Measurements from ENCODE around the gene CDH23. TPM values are rescaled to one million over a fixed set of nuclear protein-coding genes. Genes with fewer than 3 reads are reported as not detected.

CDH23 gene
- total RNA-seq, 1 donor from 2014 or later = 1.3 TPM

- Mint-ChIP-seq H3K36me3 (ENCODE audit: low read depth) (no peaks in the 10 kb centered on the region), H3K27ac (no peak overlapping the region)
Measured at GRCh38 chr10:71549766-71550533, 153.2 kb downstream of the CDH23 start.

GRCh38 chr10:71550628-71551027, 153.9 kb downstream of the CDH23 start:
- Mint-ChIP-seq H3K36me3 (ENCODE audit: low read depth) (no peaks in the 10 kb centered on the region), H3K4me3 (no peak overlapping the region), H3K27me3 (peaks cover 3% of the 10 kb centered on the region), H3K4me1 (peaks cover 3% of the 10 kb centered on the region), H3K27ac (no peak overlapping the region), H3K9me3 (no peaks in the 10 kb centered on the region)
- intact Hi-C loops (cut with micrococcal nuclease) = no loop called here
- DNase-seq = no peak

More at GRCh38 chr10:71549766-71550533, 153.2 kb downstream of the CDH23 start:
- Mint-ChIP-seq H3K4me3 (no peak overlapping the region), H3K9me3 (no peaks in the 10 kb centered on the region), H3K4me1 (peaks cover 3% of the 10 kb centered on the region), H3K27me3 (no peaks in the 10 kb centered on the region)
- no peak for DNase-seq
- intact Hi-C loops (cut with micrococcal nuclease) = no loop called here

- peaks cover 3% of the 10 kb centered on the region for H3K4me1 Mint-ChIP-seq
- no peaks in the 10 kb centered on the region for H3K9me3 Mint-ChIP-seq
- H3K27me3 Mint-ChIP-seq = peaks cover 7% of the 10 kb centered on the region
- H3K4me3 Mint-ChIP-seq = no peak overlapping the region
- no peak for DNase-seq
- no peak overlapping the region for H3K27ac Mint-ChIP-seq
- H3K36me3 Mint-ChIP-seq (ENCODE audit: low read depth) = no peaks in the 10 kb centered on the region
- intact Hi-C loops (cut with micrococcal nuclease) = no loop called here
Measured at GRCh38 chr10:71551970-71552369, 155.2 kb downstream of the CDH23 start.

- Mint-ChIP-seq H3K27ac (no peak overlapping the region), H3K36me3 (ENCODE audit: low read depth) (no peaks in the 10 kb centered on the region), H3K4me1 (peaks cover 3% of the 10 kb centered on the region), H3K9me3 (no peaks in the 10 kb centered on the region), H3K27me3 (peaks cover 12% of the 10 kb centered on the region), H3K4me3 (no peak overlapping the region)
- DNase-seq = no peak
- intact Hi-C loops (cut with micrococcal nuclease) = no loop called here
Measured at GRCh38 chr10:71553432-71553831, 156.7 kb downstream of the CDH23 start.

GRCh38 chr10:71554671-71555070, 158.0 kb downstream of the CDH23 start:
- Mint-ChIP-seq H3K4me3 (no peak overlapping the region), H3K4me1 (peaks cover 3% of the 10 kb centered on the region), H3K9me3 (no peaks in the 10 kb centered on the region), H3K27me3 (peaks cover 18% of the 10 kb centered on the region), H3K27ac (peak overlapping the region; percentile 62), H3K36me3 (ENCODE audit: low read depth) (no peaks in the 10 kb centered on the region)
- intact Hi-C loops (cut with micrococcal nuclease) = no loop called here
- DNase-seq = no peak

- H3K4me1 Mint-ChIP-seq = peaks cover 3% of the 10 kb centered on the region
- no peak overlapping the region for H3K27ac Mint-ChIP-seq
- no peaks in the 10 kb centered on the region for H3K36me3 Mint-ChIP-seq (ENCODE audit: low read depth)
- no peaks in the 10 kb centered on the region for H3K9me3 Mint-ChIP-seq
- H3K4me3 Mint-ChIP-seq = no peak overlapping the region
- H3K27me3 Mint-ChIP-seq = peaks cover 23% of the 10 kb centered on the region
- intact Hi-C loops (cut with micrococcal nuclease) = no loop called here
- no peak for DNase-seq
Measured at GRCh38 chr10:71555087-71555723, 158.5 kb downstream of the CDH23 start.

GRCh38 chr10:71555724-71556119, 159.0 kb downstream of the CDH23 start:
- no peaks in the 10 kb centered on the region for H3K9me3 Mint-ChIP-seq

GRCh38 chr10:71558991-71559390, 162.3 kb downstream of the CDH23 start:
- no peak for DNase-seq
- Mint-ChIP-seq H3K4me1 (peaks cover 3% of the 10 kb centered on the region), H3K9me3 (no peaks in the 10 kb centered on the region), H3K36me3 (ENCODE audit: low read depth) (no peaks in the 10 kb centered on the region), H3K27ac (no peak overlapping the region), H3K27me3 (peaks cover 31% of the 10 kb centered on the region), H3K4me3 (no peak overlapping the region)
- intact Hi-C loops (cut with micrococcal nuclease) = no loop called here

More at GRCh38 chr10:71555724-71556119, 159.0 kb downstream of the CDH23 start:
- intact Hi-C loops (cut with micrococcal nuclease) = no loop called here
- no peak overlapping the region for H3K4me3 Mint-ChIP-seq
- peaks cover 23% of the 10 kb centered on the region for H3K27me3 Mint-ChIP-seq
- no peaks in the 10 kb centered on the region for H3K36me3 Mint-ChIP-seq (ENCODE audit: low read depth)
- no peak overlapping the region for H3K27ac Mint-ChIP-seq
- no peak for DNase-seq
- H3K4me1 Mint-ChIP-seq = peaks cover 3% of the 10 kb centered on the region

- intact Hi-C loops (cut with micrococcal nuclease) = no loop called here
- no peak overlapping the region for H3K27ac Mint-ChIP-seq
- H3K4me1 Mint-ChIP-seq = no peaks in the 10 kb centered on the region
- no peaks in the 10 kb centered on the region for H3K36me3 Mint-ChIP-seq (ENCODE audit: low read depth)
- no peak overlapping the region for H3K4me3 Mint-ChIP-seq
- peaks cover 24% of the 10 kb centered on the region for H3K27me3 Mint-ChIP-seq
- H3K9me3 Mint-ChIP-seq = no peaks in the 10 kb centered on the region
- no peak for DNase-seq
Measured at GRCh38 chr10:71561003-71561574, 164.4 kb downstream of the CDH23 start.

GRCh38 chr10:71562181-71562580, 165.5 kb downstream of the CDH23 start:
- Mint-ChIP-seq H3K9me3 (no peaks in the 10 kb centered on the region), H3K27ac (no peak overlapping the region), H3K36me3 (ENCODE audit: low read depth) (no peaks in the 10 kb centered on the region), H3K27me3 (peaks cover 24% of the 10 kb centered on the region), H3K4me3 (no peak overlapping the region), H3K4me1 (no peaks in the 10 kb centered on the region)
- intact Hi-C loops (cut with micrococcal nuclease) = no loop called here
- no peak for DNase-seq

- H3K27me3 Mint-ChIP-seq = peaks cover 22% of the 10 kb centered on the region
- intact Hi-C loops (cut with micrococcal nuclease) = no loop called here
Measured at GRCh38 chr10:71562904-71563303, 166.2 kb downstream of the CDH23 start.

GRCh38 chr10:71564194-71564820, 167.6 kb downstream of the CDH23 start:
- Mint-ChIP-seq H3K27ac (no peak overlapping the region), H3K9me3 (no peaks in the 10 kb centered on the region), H3K36me3 (ENCODE audit: low read depth) (no peaks in the 10 kb centered on the region), H3K27me3 (peaks cover 13% of the 10 kb centered on the region), H3K4me1 (no peaks in the 10 kb centered on the region), H3K4me3 (no peak overlapping the region)
- no peak for DNase-seq
- intact Hi-C loops (cut with micrococcal nuclease) = no loop called here

More at GRCh38 chr10:71562904-71563303, 166.2 kb downstream of the CDH23 start:
- Mint-ChIP-seq H3K9me3 (no peaks in the 10 kb centered on the region), H3K27ac (no peak overlapping the region), H3K4me3 (no peak overlapping the region), H3K36me3 (ENCODE audit: low read depth) (no peaks in the 10 kb centered on the region), H3K4me1 (no peaks in the 10 kb centered on the region)
- no peak for DNase-seq

- Mint-ChIP-seq H3K4me3 (no peak overlapping the region), H3K27me3 (peaks cover 8% of the 10 kb centered on the region), H3K9me3 (no peaks in the 10 kb centered on the region), H3K4me1 (no peaks in the 10 kb centered on the region), H3K27ac (no peak overlapping the region), H3K36me3 (ENCODE audit: low read depth) (no peaks in the 10 kb centered on the region)
- DNase-seq = no peak
- intact Hi-C loops (cut with micrococcal nuclease) = no loop called here
Measured at GRCh38 chr10:71565284-71566000, 168.7 kb downstream of the CDH23 start.

All from activated CD4-positive, alpha-beta T cell treated with anti-CD3 and anti-CD28 coated beads, Interleukin-2, amount 10 ng/mL, durations not matched to agents 24 days and 14 days (primary cell).